ENCODE measurements around the gene EYA4.
"Not testable (repeated sequence)": the region's sequence is repeated elsewhere in the genome, so short reads cannot be mapped to it uniquely, and the experiment has no call there.

EYA4 gene

GRCh38 chr6:133542056-133542821 is 301.1 kb downstream of the EYA4 start:
- DNase-seq = no peak

- no peak for DNase-seq
These were observed 303.3 kb downstream of the EYA4 start for GRCh38 chr6:133544419-133544818.

- DNase-seq = no peak
These were observed 304.9 kb downstream of the EYA4 start for GRCh38 chr6:133546098-133546497.

- no peak for DNase-seq
These were observed 306.0 kb downstream of the EYA4 start for GRCh38 chr6:133547136-133547535.

- DNase-seq = no peak
These were observed 307.4 kb downstream of the EYA4 start for GRCh38 chr6:133548423-133549159.

GRCh38 chr6:133549371-133549801 is 308.2 kb downstream of the EYA4 start:
- DNase-seq = no peak

- DNase-seq = no peak
These were observed 308.9 kb downstream of the EYA4 start for GRCh38 chr6:133550026-133550425.

GRCh38 chr6:133551436-133551835 is 310.3 kb downstream of the EYA4 start:
- DNase-seq = no peak

GRCh38 chr6:133551847-133552341 is 310.7 kb downstream of the EYA4 start:
- DNase-seq = no peak

GRCh38 chr6:133553652-133554051 is 312.5 kb downstream of the EYA4 start:
- DNase-seq = peak; percentile 12

- not testable (repeated sequence) for DNase-seq
These were observed 313.0 kb downstream of the EYA4 start for GRCh38 chr6:133554121-133554520.

- DNase-seq = no peak
These were observed 314.5 kb downstream of the EYA4 start for GRCh38 chr6:133555685-133556084.

GRCh38 chr6:133559926-133560325 is 318.8 kb downstream of the EYA4 start:
- DNase-seq = no peak

GRCh38 chr6:133567636-133568035 is 326.5 kb downstream of the EYA4 start:
- no peak for DNase-seq

GRCh38 chr6:133568970-133569889 is 328.1 kb downstream of the EYA4 start:
- DNase-seq = no peak

GRCh38 chr6:133571681-133572080 is 330.5 kb downstream of the EYA4 start:
- DNase-seq = no peak

- no peak for DNase-seq
These were observed 336.7 kb downstream of the EYA4 start for GRCh38 chr6:133577851-133578250.

Measured in CD4-positive, alpha-beta T cell treated with Interleukin-12 subunit alpha and Interleukin-12 subunit beta, for 1 hour (primary cell).